UCSD-AML1 (cell line): ENCODE results near the gene FKBP10.
"Not testable (repeated sequence)": the region's sequence is repeated elsewhere in the genome, so short reads cannot be mapped to it uniquely, and the experiment has no call there.

Source experiments
- DNase-seq: peaks from one replicate; lab custom pipeline; 2025; ENCODE audit not compliant: unreplicated experiment; lab: John Stamatoyannopoulos, UW

FKBP10 gene

GRCh38 chr17:41836550-41837196, 23.9 kb downstream of the FKBP10 start:
- no peak for DNase-seq

GRCh38 chr17:41837761-41838538, 25.1 kb downstream of the FKBP10 start, which contains the start of gene KLHL10:
TSS of gene KLHL10 (plus strand) at chr17:41837825. CDS start at chr17:41837933, 108 bp downstream.
- DNase-seq: no peak

DNA sequence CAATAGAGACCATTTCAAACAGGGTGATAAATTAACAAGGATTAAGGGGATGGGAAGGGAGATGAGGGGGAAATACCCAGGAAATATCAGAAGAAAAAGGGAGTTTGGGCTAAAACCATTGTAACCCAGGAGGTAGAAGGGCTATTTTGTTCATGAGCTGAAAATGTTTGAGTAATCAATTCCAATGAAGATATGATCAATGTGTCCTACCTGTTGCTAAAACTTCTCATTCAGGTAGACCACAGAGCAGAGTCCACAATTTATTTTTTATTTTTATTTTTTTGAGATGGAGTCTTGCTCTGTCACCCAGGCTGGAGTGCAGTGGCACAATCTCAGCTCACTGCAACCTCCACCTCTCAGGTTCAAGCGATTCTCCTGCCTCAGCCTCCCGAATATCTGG, 26.6 kb downstream of the FKBP10 start:
- not testable (repeated sequence) for DNase-seq

GRCh38 chr17:41840781-41841180, 28.0 kb downstream of the FKBP10 start:
- DNase-seq: not testable (repeated sequence)

- DNase-seq: no peak
Observed at GRCh38 chr17:41844971-41845370, 32.2 kb downstream of the FKBP10 start.

DNA sequence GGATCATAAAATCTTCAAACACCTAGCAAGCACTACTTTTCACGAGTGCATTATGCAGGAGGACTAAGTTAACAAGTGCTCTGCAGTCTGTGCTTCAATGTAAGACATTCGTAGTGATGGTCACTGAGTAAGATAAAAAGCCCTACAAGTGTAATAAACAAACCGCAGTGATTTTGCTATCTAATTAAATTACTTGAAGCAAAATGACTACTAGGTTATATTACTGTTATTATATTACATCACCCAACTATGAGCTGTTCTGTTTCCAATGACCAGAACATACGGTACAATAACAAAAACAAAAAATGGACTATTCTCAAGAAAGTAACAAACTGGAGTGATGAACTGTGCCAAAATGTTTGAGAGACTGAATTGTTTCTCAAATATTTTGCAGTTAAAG, 36.0 kb downstream of the FKBP10 start:
- no peak for DNase-seq

- DNase-seq: no peak
Observed at GRCh38 chr17:41849251-41849990, 36.6 kb downstream of the FKBP10 start.

DNA sequence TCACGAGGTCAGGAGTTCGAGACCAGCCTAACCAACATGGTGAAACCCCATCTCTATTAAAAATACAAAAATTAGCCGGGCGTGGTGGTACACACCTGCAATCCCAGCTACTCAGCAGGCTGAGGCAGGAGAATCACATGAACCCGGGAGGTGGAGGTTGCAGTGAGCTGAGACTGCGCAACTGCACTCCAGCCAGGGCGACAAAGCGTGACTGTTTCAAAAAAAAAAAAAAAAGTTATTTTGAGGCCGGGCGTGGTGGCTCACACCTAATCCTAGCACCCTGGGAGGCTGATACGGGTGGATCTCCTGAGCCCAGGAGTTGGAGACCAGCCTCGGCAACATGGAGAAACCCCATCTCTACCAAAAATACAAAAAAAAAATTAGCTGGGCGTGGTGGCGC, 38.6 kb downstream of the FKBP10 start:
- not testable (repeated sequence) for DNase-seq

DNA sequence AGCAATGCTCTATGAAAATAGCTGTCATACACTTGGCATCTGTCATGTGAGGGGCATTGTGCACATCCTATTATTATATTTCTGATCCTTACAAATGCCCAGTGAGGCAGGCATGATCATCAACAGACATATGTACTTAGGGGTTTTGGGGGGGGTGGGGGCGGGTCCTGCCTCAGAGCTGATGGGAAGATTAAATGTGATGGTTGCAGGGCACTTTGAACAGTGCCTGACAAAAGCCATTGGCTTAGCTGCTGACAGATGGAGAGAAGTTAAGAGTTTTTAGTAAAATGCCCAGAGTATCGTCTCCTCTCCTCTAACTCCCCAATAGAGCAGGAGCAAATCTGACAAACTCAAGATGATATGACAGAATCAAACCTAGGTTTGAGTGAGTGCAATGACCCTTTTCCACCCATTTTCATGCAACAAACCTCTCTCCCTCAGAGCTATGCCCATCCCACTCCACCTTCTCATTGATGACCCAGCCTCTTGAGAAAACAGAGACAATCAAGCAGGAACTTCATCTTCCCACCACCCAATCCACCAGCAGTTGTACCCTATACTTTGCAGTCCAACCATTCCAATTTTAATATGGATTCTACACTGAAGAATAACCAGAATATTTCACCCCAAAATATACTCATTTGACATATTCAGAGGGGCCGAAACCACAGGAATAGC, 47.6 kb downstream of the FKBP10 start:
- DNase-seq: no peak

DNA sequence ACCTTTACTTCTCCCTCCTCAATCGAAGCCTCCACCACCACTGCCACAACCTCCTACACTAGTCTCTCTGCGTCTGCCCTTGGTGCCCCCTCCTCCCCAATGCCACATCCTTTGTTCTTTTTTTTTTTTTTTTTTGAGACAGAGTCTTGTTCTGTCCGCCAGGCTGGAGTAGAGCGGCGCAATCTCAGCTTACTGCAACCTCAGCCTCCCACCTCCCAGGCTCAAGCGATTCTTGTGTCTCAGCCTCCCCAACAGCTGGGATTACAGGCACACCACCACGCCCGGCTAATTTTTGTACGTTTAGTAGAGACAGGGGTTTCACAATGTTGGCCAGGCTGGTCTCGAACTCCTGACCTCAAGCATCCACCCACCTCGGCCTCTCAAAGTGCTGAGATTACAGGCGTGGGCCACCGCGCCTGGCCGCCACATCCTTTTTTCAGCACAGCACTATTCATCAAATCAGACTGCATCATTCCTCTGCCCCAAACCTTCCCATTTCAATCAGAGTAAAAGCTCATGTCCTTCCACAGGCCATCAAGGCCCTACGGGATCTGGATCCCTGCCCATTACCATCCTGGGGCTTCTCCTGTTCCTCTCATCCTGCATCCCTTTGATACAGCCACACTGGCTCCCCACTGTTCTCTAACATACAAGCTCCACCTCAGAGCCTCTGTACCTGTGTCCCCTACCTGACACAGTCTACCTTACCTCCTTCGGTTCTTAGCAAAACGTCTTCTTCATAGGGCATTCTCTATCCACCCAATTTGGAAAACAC, 50.5 kb downstream of the FKBP10 start:
- no peak for DNase-seq

- no peak for DNase-seq
Observed at GRCh38 chr17:41864498-41864835, 51.7 kb downstream of the FKBP10 start.

GRCh38 chr17:41864836-41865595, 52.2 kb downstream of the FKBP10 start, which contains the start of gene KLHL11:
TSS of gene KLHL11 (minus strand) at chr17:41865423. CDS start at chr17:41865370, 53 bp downstream.
- peak; percentile 89 for DNase-seq

GRCh38 chr17:41865596-41865893, 52.7 kb downstream of the FKBP10 start:
- no peak for DNase-seq

DNA sequence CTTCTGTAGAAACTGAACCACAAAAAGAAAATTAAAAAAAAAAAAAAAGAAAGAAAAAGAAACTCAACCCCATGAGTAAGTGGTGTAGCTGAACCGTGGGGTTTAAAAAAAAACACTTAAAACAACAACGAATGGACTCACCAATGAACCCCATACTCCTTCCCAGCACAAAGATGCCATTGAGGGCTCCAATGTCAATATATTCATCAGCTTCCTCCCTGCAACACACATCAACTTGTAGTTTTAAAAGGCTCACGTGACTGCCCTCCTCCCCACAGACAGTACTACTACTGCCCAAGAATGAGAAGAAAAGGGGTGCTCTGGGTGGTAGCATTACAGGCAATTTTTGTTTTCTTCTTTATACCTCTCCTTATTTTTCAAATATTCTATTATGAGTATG, 55.8 kb downstream of the FKBP10 start:
- no peak for DNase-seq

GRCh38 chr17:41869426-41869825, 56.6 kb downstream of the FKBP10 start:
- DNase-seq: no peak

GRCh38 chr17:41870097-41870496, 57.3 kb downstream of the FKBP10 start:
- DNase-seq: no peak

- no peak for DNase-seq
Observed at GRCh38 chr17:41870627-41871026, 57.8 kb downstream of the FKBP10 start.

GRCh38 chr17:41871789-41872188, 59.0 kb downstream of the FKBP10 start:
- no peak for DNase-seq
